Stimulated activated CD4-positive, alpha-beta T cell treated with anti-CD3 and anti-CD28 coated beads, Interleukin-12 subunit alpha, Interleukin-12 subunit beta, amount 100 ng/mL, for 4 hours (primary cell): Measurements from ENCODE around the gene WDR64.
A peak's percentile ranks its signal among the peaks of the same experiment; 100 is the strongest.
"Not testable (repeated sequence)": the region's sequence is repeated elsewhere in the genome, so short reads cannot be mapped to it uniquely, and the experiment has no call there.

Source experiments
- DNase-seq: peaks from one replicate; pipeline ENCODE4 v3.0.0-alpha.2; 2020

WDR64 gene

GRCh38 chr1:241660424-241660972 lies 8.4 kb downstream of the WDR64 start:
- no peak for DNase-seq

GRCh38 chr1:241666419-241666818 lies 14.3 kb downstream of the WDR64 start:
- DNase-seq, result no peak

- DNase-seq, result no peak
Observed at GRCh38 chr1:241672301-241672700, 20.2 kb downstream of the WDR64 start.

- no peak for DNase-seq
Observed at GRCh38 chr1:241674805-241675384, 22.8 kb downstream of the WDR64 start.

GRCh38 chr1:241675983-241676382 lies 23.9 kb downstream of the WDR64 start:
- peak; percentile 10 for DNase-seq

- no peak for DNase-seq
Observed at GRCh38 chr1:241677201-241677600, 25.1 kb downstream of the WDR64 start.

- no peak for DNase-seq
Observed at GRCh38 chr1:241678536-241678935, 26.5 kb downstream of the WDR64 start.

GRCh38 chr1:241679404-241679803 lies 27.3 kb downstream of the WDR64 start:
- DNase-seq, result no peak

GRCh38 chr1:241679961-241680360 lies 27.9 kb downstream of the WDR64 start:
- DNase-seq, result no peak

GRCh38 chr1:241681861-241682448 lies 29.9 kb downstream of the WDR64 start:
- not testable (repeated sequence) for DNase-seq

- DNase-seq, result no peak
Observed at GRCh38 chr1:241682921-241683320, 30.8 kb downstream of the WDR64 start.

GRCh38 chr1:241684108-241684507 lies 32.0 kb downstream of the WDR64 start:
- DNase-seq, result no peak

- no peak for DNase-seq
Observed at GRCh38 chr1:241688940-241689368, 36.9 kb downstream of the WDR64 start.

- no peak for DNase-seq
Observed at GRCh38 chr1:241695246-241696171, 43.4 kb downstream of the WDR64 start.

GRCh38 chr1:241696172-241696814 lies 44.2 kb downstream of the WDR64 start:
- DNase-seq, result no peak

- DNase-seq, result no peak
Observed at GRCh38 chr1:241696815-241697639, 44.9 kb downstream of the WDR64 start.

GRCh38 chr1:241697640-241698018 lies 45.5 kb downstream of the WDR64 start:
- DNase-seq, result no peak

- DNase-seq, result no peak
Observed at GRCh38 chr1:241698177-241698576, 46.1 kb downstream of the WDR64 start.

GRCh38 chr1:241701483-241702295 lies 49.6 kb downstream of the WDR64 start:
- no peak for DNase-seq

- DNase-seq, result no peak
Observed at GRCh38 chr1:241702442-241703373, 50.6 kb downstream of the WDR64 start.
